ENCODE data around the gene TMED7. TPM values are rescaled to one million over a fixed set of nuclear protein-coding genes. Genes with fewer than 3 reads are reported as not detected.

The TMED7 gene
- total and polyA plus RNA-seq, 2 of the 4 experiments (the other 2 are of a cell fraction): 75.6 to 86.7 TPM

- no peak overlapping the region for H3K23ac ChIP-seq (ENCODE audit: low read depth, low read length)
- H3K56ac ChIP-seq (ENCODE audit: extremely low read depth, insufficient read depth, low read length): no peak overlapping the region
- no peak overlapping the region for H2BK5ac ChIP-seq (ENCODE audit: low read depth, low read length, poor library complexity, severe bottlenecking)
- peaks cover 10% of the 10 kb centered on the region for H3K36me3 ChIP-seq (ENCODE audit: control insufficient read depth, insufficient read depth, low read length)
- in situ Hi-C loops (cut with MboI; ENCODE audit: low sequenced_read_pairs) (loop anchor here (25.0 kb wide), 1 partner anchor 1375 kb away; no protein-coding TSS in a partner anchor), intact Hi-C loops (cut with micrococcal nuclease) (no loop called here), dilution Hi-C loops (cut with HindIII; ENCODE audit: low sequenced_read_pairs, unreplicated experiment) (no loop called here)
- ATAC-seq (ENCODE audit: low read depth) (no peak), DNase-seq (no peak)
- no peak overlapping the region for H4K91ac ChIP-seq (ENCODE audit: insufficient read depth, low read depth, low read length)
- no peak overlapping the region for H2BK15ac ChIP-seq (ENCODE audit: low read depth, low read length)
- H3K27ac ChIP-seq (ENCODE audit: insufficient read depth, low read length): no peak overlapping the region
- no peak overlapping the region for H3K4ac ChIP-seq (ENCODE audit: low read depth, low read length)
- no peak overlapping the region for H3K9ac ChIP-seq (ENCODE audit: low read depth, low read length)
- BruUV-seq (replicated peaks): no TSS peak
- no peaks in the 10 kb centered on the region for H3K9me3 ChIP-seq (ENCODE audit: control insufficient read depth, insufficient read depth, low read length)
- no peaks in the 10 kb centered on the region for H3K4me1 ChIP-seq (ENCODE audit: control insufficient read depth, insufficient read depth, low read length)
- H3K9me1 ChIP-seq (ENCODE audit: insufficient read depth, low read length): no peaks in the 10 kb centered on the region; the same call in 1 of the 2 replicates
- no peak overlapping the region for H2AFZ ChIP-seq (replicated peaks; ENCODE audit: low read length, poor library complexity)
- no peak overlapping the region for H3K18ac ChIP-seq (ENCODE audit: low read depth, low read length)
- no peak overlapping the region for H3K14ac ChIP-seq (replicated peaks; ENCODE audit: low read depth, low read length)
- POLR2A ChIA-PET (ENCODE audit: unreplicated experiment): no interaction called here
- no peak overlapping the region for H4K8ac ChIP-seq (ENCODE audit: low read depth in 2 of 2, low read length in 2 of 2)
- no peak for TF ChIP-seq MAZ (IDR thresholded peaks at IDR 0.05; ENCODE audit: borderline replicate concordance, low read depth, low read length)
- TF ChIP-seq ELK1 (IDR thresholded peaks at IDR 0.05; ENCODE audit: borderline replicate concordance, low read depth, low read length): no peak
- TF ChIP-seq CTCF (conservative IDR thresholded peaks at IDR 0.05; ENCODE audit: low read depth, low read length): no peak
- no peak for TF ChIP-seq FOS (IDR thresholded peaks at IDR 0.05; ENCODE audit: low read depth, low read length)
- no peak for TF ChIP-seq MAFK (IDR thresholded peaks at IDR 0.05; ENCODE audit: low read depth, low read length)
- TF ChIP-seq MXI1 (IDR thresholded peaks at IDR 0.05; ENCODE audit: borderline replicate concordance, low read depth, low read length): no peak
- no peak for TF ChIP-seq RFX5 (IDR thresholded peaks at IDR 0.05; ENCODE audit: low read depth, low read length)
- TF ChIP-seq NFE2L2 (IDR thresholded peaks at IDR 0.05; ENCODE audit: low read depth, low read length): no peak
- TF ChIP-seq RAD21 (IDR thresholded peaks at IDR 0.05; ENCODE audit: low read length): no peak
- TF ChIP-seq RCOR1 (IDR thresholded peaks at IDR 0.05; ENCODE audit: insufficient replicate concordance, low read length): no peak
- TF ChIP-seq BHLHE40 (IDR thresholded peaks at IDR 0.05; ENCODE audit: low read depth, low read length): no peak
- TF ChIP-seq USF2 (IDR thresholded peaks at IDR 0.05; ENCODE audit: low read depth, low read length): no peak
- TF ChIP-seq SMC3 (IDR thresholded peaks at IDR 0.05; ENCODE audit: low read depth, low read length): no peak
- no peak for TF ChIP-seq CHD1 (IDR thresholded peaks at IDR 0.05; ENCODE audit: low read depth, low read length)
- TF ChIP-seq CEBPB (IDR thresholded peaks at IDR 0.05; ENCODE audit: low read depth, low read length): no peak
- TF ChIP-seq POLR2A (IDR thresholded peaks at IDR 0.05; ENCODE audit: low read depth, low read length): no peak
- CTCF ChIA-PET: no interaction called here
- H2AK5ac ChIP-seq (ENCODE audit: low read depth, low read length): no peak overlapping the region
- H2BK20ac ChIP-seq (ENCODE audit: low read depth, low read length): no peak overlapping the region
- no peak overlapping the region for H2AK9ac ChIP-seq (replicated peaks; ENCODE audit: low read depth, low read length, poor library complexity)
- H4K5ac ChIP-seq (ENCODE audit: low read depth, low read length): no peak overlapping the region
- H2BK120ac ChIP-seq (ENCODE audit: low read depth, low read length): no peak overlapping the region
- H3K4me2 ChIP-seq (ENCODE audit: low read depth, low read length): no peak overlapping the region
- WGBS, 2 experiments (ENCODE audit: extremely low coverage in 2 of 2, insufficient read length in 1 of 2): no CpG with 5 or more reads among the region's 5 CpGs
- H3K4me3 ChIP-seq (ENCODE audit: insufficient read depth, low read depth, low read length): no peak overlapping the region
- peaks cover 16 to 18% of the 10 kb centered on the region in 2 experiments for H3K79me1 ChIP-seq (ENCODE audit: low read depth in 1 of 2, low read length in 2 of 2)
- no peaks in the 10 kb centered on the region; the same call in 1 of the 2 replicates for H4K20me1 ChIP-seq (ENCODE audit: insufficient read depth, low read length)
- H3K27me3 ChIP-seq (ENCODE audit: control insufficient read depth, insufficient read depth, low read length): no peaks in the 10 kb centered on the region
Measured at GRCh38 chr5:115611873-115612272, 14.0 kb downstream of the TMED7 start.
